ENCODE data around the gene SEMA3A.

The SEMA3A gene

DNA sequence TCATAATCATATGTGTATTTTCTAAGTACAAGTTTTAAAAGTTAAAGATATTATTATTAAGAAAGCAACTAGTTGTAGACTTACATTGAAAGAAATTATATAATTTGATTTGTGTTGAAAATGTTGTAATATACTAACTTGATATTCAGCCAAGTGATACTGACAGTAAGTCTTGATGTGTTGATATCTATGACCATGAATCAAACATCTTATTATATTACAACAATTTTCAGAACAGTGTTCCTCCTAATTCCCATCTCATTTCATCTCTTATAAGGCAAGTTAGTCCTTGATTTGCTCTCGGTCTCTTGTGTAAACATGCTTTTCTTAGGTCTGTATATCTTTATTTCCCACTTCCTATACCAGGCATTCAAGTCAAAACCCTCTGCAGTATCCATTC lies 276.4 kb downstream of the SEMA3A start:
- no peak for DNase-seq

DNA sequence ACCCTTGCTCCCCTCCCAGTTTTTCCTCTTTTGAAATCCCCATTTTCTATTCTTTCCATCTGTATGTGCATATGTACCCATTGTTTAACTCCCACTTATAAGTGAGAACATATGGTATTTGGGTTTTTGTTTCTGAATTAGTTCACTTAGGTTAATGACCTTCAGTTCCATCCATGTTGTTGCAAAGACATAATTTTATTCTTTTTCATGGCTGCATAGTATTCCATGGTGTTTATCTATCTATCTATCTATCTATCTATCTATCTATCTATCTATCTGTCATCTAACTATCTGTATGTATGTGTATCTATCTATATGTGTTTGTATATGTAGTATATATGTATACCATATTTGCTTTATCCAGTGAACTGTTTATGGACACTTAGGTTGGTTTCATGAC lies 281.4 kb downstream of the SEMA3A start:
- DNase-seq, result no peak

- DNase-seq, result no peak
Observed at GRCh38 chr7:83908526-83908925, 286.1 kb downstream of the SEMA3A start.
